OCI-LY7 (cell line): ENCODE data around the gene FADS6.

Experiments
- EZH2phosphoT487 ChIP-seq: fragments of 200-600 bp; sonication (generic); IDR thresholded peaks from 2 replicates; pipeline ENCODE4 v1.6.1; 2018; ENCODE audit warnings: low read depth, borderline replicate concordance, mild to moderate bottlenecking, mixed run types, antibody characterized with exemption, low read length, moderate library complexity, mixed read lengths
- TF ChIP-seq, protein P1 (sequence below): fragments of 200-600 bp; sonication (generic); conservative IDR thresholded peaks from 2 replicates; pipeline ENCODE4 v1.5.1; 2014; ENCODE audit warnings: mild to moderate bottlenecking, antibody characterized with exemption, low read length, moderate library complexity, mixed read lengths

DNA sequence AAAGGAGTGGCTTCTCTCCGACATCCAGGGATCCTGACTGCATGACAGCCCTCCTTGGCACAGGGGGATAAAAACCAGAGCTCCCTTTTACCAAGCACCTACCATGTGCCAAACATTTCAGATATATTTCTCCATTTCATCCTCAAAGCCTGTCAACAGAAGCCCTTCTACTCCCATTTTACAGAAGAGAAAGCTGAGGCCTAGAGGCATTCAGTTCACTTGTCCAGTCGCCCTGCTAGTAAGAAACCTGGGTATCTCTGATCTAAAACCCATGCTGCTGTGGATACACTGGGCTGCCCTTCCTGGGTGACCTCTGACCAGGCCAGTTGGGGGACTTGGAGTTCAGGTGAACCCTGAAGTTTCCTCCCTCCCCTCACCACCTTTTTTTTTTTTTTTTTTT, 14.8 kb downstream of the FADS6 start:
- TF ChIP-seq, protein P1, sequence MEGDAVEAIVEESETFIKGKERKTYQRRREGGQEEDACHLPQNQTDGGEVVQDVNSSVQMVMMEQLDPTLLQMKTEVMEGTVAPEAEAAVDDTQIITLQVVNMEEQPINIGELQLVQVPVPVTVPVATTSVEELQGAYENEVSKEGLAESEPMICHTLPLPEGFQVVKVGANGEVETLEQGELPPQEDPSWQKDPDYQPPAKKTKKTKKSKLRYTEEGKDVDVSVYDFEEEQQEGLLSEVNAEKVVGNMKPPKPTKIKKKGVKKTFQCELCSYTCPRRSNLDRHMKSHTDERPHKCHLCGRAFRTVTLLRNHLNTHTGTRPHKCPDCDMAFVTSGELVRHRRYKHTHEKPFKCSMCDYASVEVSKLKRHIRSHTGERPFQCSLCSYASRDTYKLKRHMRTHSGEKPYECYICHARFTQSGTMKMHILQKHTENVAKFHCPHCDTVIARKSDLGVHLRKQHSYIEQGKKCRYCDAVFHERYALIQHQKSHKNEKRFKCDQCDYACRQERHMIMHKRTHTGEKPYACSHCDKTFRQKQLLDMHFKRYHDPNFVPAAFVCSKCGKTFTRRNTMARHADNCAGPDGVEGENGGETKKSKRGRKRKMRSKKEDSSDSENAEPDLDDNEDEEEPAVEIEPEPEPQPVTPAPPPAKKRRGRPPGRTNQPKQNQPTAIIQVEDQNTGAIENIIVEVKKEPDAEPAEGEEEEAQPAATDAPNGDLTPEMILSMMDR, result no peak
- no peak for TF ChIP-seq EZH2phosphoT487
